Astrocyte of the cerebellum (primary cell): ENCODE measurements around the gene NHS.
A peak's percentile ranks its signal among the peaks of the same experiment; 100 is the strongest.

Experiments used
- DNase-seq: peaks from one replicate; pipeline ENCODE4 v3.0.0-alpha.2; 2011; ENCODE audit warnings: low read depth
- H3K4me3 ChIP-seq: 2 replicates; pipeline ENCODE4 v1.5.1; 2011; ENCODE audit warnings: mild to moderate bottlenecking, low read depth, low read length, moderate library complexity
- in situ Hi-C: cut with HindIII; loops from 2 replicates; pipeline ENCODE4 v1.10.0; 2017; ENCODE audit warnings: low sequenced_read_pairs
- TF ChIP-seq, protein P1 (sequence below): IDR thresholded peaks from 2 replicates; pipeline ENCODE4 v1.5.1; 2012; ENCODE audit warnings: low read length, low read depth, moderate library complexity, mild to moderate bottlenecking; ENCODE audit errors: missing control alignments

Gene NHS

DNA sequence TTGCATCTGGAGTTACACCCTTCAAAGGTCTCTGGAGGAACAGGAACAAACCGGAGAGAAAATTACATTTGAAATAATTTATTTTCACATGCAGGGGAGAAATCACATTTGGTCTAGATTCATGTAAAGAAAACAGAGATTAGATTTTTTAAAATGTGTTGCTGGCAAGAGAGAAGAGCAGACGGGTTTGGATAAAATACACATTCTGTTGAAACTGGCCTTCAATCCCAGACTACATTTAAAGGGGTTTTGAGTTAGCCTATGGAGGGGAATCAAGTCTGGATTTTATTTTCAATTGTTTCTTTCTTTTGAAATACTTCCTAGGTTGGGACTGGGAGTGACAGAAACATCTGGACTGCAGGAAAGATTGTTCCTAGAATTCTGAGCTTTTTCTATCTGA, 180.8 kb downstream of the NHS start:
- H3K4me3 ChIP-seq = no peak overlapping the region
- TF ChIP-seq, protein P1, sequence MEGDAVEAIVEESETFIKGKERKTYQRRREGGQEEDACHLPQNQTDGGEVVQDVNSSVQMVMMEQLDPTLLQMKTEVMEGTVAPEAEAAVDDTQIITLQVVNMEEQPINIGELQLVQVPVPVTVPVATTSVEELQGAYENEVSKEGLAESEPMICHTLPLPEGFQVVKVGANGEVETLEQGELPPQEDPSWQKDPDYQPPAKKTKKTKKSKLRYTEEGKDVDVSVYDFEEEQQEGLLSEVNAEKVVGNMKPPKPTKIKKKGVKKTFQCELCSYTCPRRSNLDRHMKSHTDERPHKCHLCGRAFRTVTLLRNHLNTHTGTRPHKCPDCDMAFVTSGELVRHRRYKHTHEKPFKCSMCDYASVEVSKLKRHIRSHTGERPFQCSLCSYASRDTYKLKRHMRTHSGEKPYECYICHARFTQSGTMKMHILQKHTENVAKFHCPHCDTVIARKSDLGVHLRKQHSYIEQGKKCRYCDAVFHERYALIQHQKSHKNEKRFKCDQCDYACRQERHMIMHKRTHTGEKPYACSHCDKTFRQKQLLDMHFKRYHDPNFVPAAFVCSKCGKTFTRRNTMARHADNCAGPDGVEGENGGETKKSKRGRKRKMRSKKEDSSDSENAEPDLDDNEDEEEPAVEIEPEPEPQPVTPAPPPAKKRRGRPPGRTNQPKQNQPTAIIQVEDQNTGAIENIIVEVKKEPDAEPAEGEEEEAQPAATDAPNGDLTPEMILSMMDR = no peak
- in situ Hi-C loops = loop anchor here (5.0 kb wide), 1 partner anchor 36 kb away; no protein-coding TSS in a partner anchor
- no peak for DNase-seq

DNA sequence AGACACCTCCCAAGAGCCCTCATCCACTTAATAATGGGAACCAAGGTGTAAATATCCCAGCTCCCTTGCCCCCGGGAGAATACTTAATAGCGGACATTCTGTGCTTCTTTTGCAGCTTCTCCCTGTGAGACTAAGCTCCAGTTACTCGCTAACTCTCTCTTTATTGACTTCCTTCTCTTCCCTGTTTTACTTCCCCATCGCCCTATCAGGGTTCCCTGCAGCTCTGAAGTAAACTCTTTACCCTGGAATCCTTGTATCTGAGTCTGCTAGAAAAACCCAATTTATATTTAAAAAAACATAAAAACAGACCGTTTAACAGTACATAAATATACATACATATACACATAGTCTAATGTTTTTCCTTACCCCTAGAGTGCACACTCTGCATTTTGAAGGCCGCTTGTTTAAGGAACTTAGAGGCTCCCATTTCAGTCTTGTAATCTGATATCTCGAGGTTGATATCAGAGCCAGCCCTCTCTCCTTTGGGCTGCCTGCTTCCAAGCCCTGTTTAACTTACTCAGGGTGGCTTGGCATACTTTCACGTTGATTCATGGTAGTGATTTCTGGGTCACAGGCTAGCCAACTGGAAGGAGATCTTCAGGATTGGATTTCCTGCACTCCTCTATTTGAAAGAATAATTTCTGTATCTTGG, 184.9 kb downstream of the NHS start:
- in situ Hi-C loops = loop anchor here (5.0 kb wide), 2 partner anchors 32 to 67 kb away; no protein-coding TSS in a partner anchor
- DNase-seq = peak; percentile 85
- TF ChIP-seq, protein P1 = no peak
- no peak overlapping the region for H3K4me3 ChIP-seq

DNA sequence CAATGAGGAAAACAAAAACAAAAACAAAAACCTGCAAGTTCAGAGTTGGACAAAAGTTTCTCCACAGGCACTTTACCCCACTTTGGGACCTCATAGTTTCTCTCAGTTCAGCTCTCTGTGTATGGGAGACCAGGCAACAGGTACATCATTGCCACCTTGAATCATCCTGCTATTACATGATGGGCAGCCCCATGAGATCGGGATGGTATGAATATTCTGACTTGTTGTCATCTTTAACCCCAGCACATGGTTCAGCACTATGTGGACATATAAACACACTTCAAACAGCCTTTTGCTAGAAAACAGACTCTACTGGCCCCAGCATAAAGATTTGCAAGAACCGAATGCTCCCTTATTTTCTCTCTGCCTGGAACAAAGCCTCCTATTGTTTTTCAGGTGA, 185.4 kb downstream of the NHS start:
- DNase-seq = no peak
- TF ChIP-seq, protein P1 = no peak
- in situ Hi-C loops = loop anchor here (5.0 kb wide), 1 partner anchor 67 kb away; no protein-coding TSS in a partner anchor
- no peak overlapping the region for H3K4me3 ChIP-seq

DNA sequence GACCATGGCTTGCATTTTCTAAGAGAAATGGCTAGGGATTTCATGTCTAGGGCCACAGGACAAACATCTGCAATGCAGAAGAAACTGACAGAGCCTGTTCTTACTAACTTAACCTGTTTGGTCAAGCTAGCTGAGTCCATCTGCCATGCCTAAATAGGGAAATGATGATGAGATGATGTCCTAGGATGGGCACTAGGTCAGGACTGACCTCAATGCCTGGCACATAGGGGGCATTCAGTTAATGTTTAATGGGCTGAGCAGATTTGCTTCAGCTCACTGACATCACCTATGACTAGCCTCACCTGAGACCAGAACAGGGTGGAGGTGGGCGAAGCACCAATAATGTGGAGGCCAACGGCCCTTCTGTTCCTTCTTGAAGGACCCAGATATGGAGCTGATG, 188.1 kb downstream of the NHS start:
- no peak for DNase-seq
- in situ Hi-C loops = loop anchor here (5.0 kb wide), 1 partner anchor 64 kb away; no protein-coding TSS in a partner anchor
- TF ChIP-seq, protein P1 = no peak
- no peak overlapping the region for H3K4me3 ChIP-seq

DNA sequence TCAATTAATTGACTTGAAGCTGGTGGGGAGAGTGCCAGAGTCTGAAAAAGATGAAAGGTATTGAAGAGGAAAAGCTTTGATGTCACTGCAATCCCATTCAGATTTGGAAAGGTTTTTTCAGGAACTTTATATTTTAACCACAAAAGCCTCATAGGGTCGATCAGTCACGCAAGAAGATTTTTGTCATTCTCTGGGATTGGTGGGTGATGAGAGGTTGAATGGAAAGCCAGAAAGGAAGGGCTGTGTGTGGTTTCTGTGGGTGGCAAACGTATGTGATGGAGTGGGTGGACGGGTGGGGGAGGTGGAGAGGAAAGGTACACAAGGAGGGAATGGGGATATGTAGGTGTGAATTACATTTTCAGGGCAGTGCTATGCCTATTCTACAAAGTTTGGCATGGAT, 188.5 kb downstream of the NHS start:
- H3K4me3 ChIP-seq = no peak overlapping the region
- in situ Hi-C loops = loop anchor here (5.0 kb wide), 1 partner anchor 64 kb away; no protein-coding TSS in a partner anchor
- TF ChIP-seq, protein P1 = no peak
- peak; percentile 51 for DNase-seq

DNA sequence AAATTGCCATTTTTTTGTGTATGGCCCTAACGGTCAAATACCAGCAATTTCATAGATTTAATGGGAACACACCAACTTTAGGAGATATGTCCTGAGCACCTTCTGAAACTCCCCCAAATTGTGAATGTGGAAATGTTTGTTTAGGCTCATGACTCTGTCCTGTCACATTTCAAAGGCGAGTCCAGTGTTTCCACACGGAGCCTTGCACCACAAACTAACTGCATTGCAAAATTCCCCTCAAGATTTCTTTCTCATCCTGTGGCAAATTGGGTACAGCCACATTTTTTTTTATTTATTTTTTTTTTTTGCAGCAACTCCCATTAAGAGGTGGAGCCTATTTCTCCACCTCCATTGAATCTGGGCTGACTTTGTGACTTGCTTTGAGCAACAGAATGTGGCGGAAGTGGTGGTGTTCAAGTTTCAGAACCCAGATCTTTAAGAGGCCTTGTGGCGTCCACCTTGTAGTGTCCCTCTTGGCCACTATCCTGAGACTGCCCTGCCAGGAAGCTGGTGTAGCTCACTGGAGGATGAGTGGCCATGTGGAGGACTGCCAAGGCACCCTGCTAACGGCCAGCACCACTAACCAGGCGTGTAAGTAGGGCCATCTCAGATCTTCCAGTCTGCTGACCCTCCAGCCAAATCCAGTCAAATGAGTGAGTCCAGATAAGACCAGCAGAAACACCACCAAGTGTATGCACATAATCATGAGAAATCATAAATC, 189.8 kb downstream of the NHS start:
- no peak for DNase-seq
- H3K4me3 ChIP-seq = no peak overlapping the region
- TF ChIP-seq, protein P1 = no peak
- in situ Hi-C loops = loop anchor here (5.0 kb wide), 1 partner anchor 62 kb away; no protein-coding TSS in a partner anchor
